Measurements from ENCODE around the gene VPS72. TPM values are rescaled to one million over a fixed set of nuclear protein-coding genes. Genes with fewer than 3 reads are reported as not detected.

VPS72 gene
- total RNA-seq, 2 experiments from 2014 or later: 73.5 to 80.3 TPM

- CTCF ChIA-PET: no interaction called here
- POLR2A ChIA-PET: no interaction called here
These were observed 56.8 kb downstream of the VPS72 start for GRCh38 chr1:151133018-151133806.

- CTCF ChIA-PET: no interaction called here
- POLR2A ChIA-PET: no interaction called here
These were observed 57.5 kb downstream of the VPS72 start for GRCh38 chr1:151132335-151133017.

GRCh38 chr1:151131701-151132334 lies 58.2 kb downstream of the VPS72 start:
- CTCF ChIA-PET: interaction anchor here (0.8 to 1.5 kb wide), 2 partner anchors 14 to 32 kb away, joined by 3 to 12 read pairs; no protein-coding TSS in a partner anchor
- POLR2A ChIA-PET: interaction anchor here (0.7 kb wide), 1 partner anchor 15 kb away, joined by 3 read pairs; no protein-coding TSS in a partner anchor

- ChIA-PET CTCF (interaction anchor here (0.6 to 1.5 kb wide), 5 partner anchors 14 to 170 kb away, joined by 3 to 12 read pairs (median 3); partner anchors contain the start of gene TNFAIP8L2), POLR2A (interaction anchor here (0.7 to 0.9 kb wide), 2 partner anchors 16 to 19 kb away, joined by 3 to 4 read pairs; no protein-coding TSS in a partner anchor)
These were observed 58.9 kb downstream of the VPS72 start for GRCh38 chr1:151130987-151131586.

GRCh38 chr1:151128800-151129199 lies 61.2 kb downstream of the VPS72 start:
- POLR2A ChIA-PET: interaction anchor here (0.6 kb wide), 1 partner anchor 13 kb away, joined by 10 read pairs; no protein-coding TSS in a partner anchor
- CTCF ChIA-PET: interaction anchor here (0.6 to 1.3 kb wide), 2 partner anchors 42 to 99 kb away, joined by 3 to 4 read pairs; no protein-coding TSS in a partner anchor

Other genes with a start within 250 kb of the VPS72 start
- gene CERS2, start 215.4 kb downstream of the VPS72 start, total RNA-seq: 100 to 1,000 TPM; 210 to 218 TPM
- gene ANXA9, start 207.9 kb downstream of the VPS72 start, total RNA-seq: under 1 TPM; 0.10 to 0.15 TPM
- 1 to 10 TPM; 4.8 to 5.7 TPM for gene MINDY1, start 183.3 kb downstream of the VPS72 start, total RNA-seq
- gene PRUNE1, start 181.7 kb downstream of the VPS72 start, total RNA-seq: 10 to 100 TPM; 14.5 to 14.9 TPM
- 1 to 10 TPM in 1 of 2 experiments, under 1 TPM in 1; 0.90 to 1.5 TPM for gene BNIPL, start 153.6 kb downstream of the VPS72 start, total RNA-seq
- gene C1orf56, start 142.4 kb downstream of the VPS72 start, total RNA-seq: 1 to 10 TPM; 1.7 to 1.8 TPM
- 100 to 1,000 TPM; 177 to 178 TPM for gene CDC42SE1, start 130.6 kb downstream of the VPS72 start, total RNA-seq
- 1 to 10 TPM; 4.0 to 4.4 TPM for gene MLLT11, start 129.8 kb downstream of the VPS72 start, total RNA-seq
- 10 to 100 TPM; 15.7 to 17.4 TPM for gene GABPB2, start 119.4 kb downstream of the VPS72 start, total RNA-seq
- 1 to 10 TPM; 1.9 to 2.5 TPM for gene SEMA6C, start 43.6 kb downstream of the VPS72 start, total RNA-seq
- gene TNFAIP8L2, start 33.5 kb downstream of the VPS72 start, total RNA-seq: 10 to 100 TPM; 25.7 to 26.6 TPM
- 1 to 10 TPM; 4.3 to 4.7 TPM for gene LYSMD1, start 24.3 kb downstream of the VPS72 start, total RNA-seq
- 10 to 100 TPM; 83.4 to 87.2 TPM for gene SCNM1, start 24.1 kb downstream of the VPS72 start, total RNA-seq
- 1 to 10 TPM in 1 of 2 experiments, under 1 TPM in 1; 0.78 to 2.1 TPM for gene TMOD4, start 14.2 kb downstream of the VPS72 start, total RNA-seq
- gene PIP5K1A, start 8.4 kb upstream of the VPS72 start, total RNA-seq: 10 to 100 TPM; 74.7 to 78.6 TPM
- 100 to 1,000 TPM; 239 to 258 TPM for gene PSMD4, start 64.5 kb upstream of the VPS72 start, total RNA-seq
- gene ZNF687, start 92.1 kb upstream of the VPS72 start, total RNA-seq: 10 to 100 TPM; 21.6 to 22.2 TPM
- 10 to 100 TPM; 51.6 to 57.4 TPM for gene PI4KB, start 137.2 kb upstream of the VPS72 start, total RNA-seq
- gene RFX5, start 157.1 kb upstream of the VPS72 start, total RNA-seq: 10 to 100 TPM; 65.5 to 73.3 TPM
- not detected for gene SELENBP1, start 182.5 kb upstream of the VPS72 start, total RNA-seq
- gene PSMB4, start 209.4 kb upstream of the VPS72 start, total RNA-seq: 100 to 1,000 TPM; 448 to 472 TPM